ENCODE data around the gene RPS6KC1.
"Not testable (repeated sequence)": the region's sequence is repeated elsewhere in the genome, so short reads cannot be mapped to it uniquely, and the experiment has no call there.

RPS6KC1 gene

DNA sequence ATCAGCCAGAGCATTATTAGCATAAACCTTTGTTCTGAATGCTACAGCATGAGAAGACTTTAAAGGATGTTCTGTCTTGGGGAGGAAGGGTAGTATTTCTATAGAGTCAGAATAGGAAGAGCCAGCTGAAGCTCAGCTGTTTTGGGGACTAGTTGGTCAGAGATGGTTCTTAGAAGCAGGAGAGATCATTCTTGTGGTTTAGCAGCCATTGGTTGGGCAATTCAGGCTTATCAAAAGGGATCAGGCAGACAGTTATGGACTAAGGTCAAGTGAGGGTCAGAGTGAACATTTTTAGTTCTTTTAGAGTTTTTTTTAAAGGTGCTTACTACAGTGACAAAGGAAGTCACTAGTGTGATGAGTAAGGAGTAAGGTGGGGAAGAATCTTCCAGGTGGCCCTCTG, 245.5 kb downstream of the RPS6KC1 start:
- no peak overlapping the region for H3K4me3 ChIP-seq (ENCODE audit: low read length)
- H3K36me3 ChIP-seq (ENCODE audit: control insufficient read depth, low read length) = no peaks in the 10 kb centered on the region
- H4K20me1 ChIP-seq (ENCODE audit: control insufficient read depth, insufficient read depth, low read depth, low read length) = no peaks in the 10 kb centered on the region
- no peaks in the 10 kb centered on the region; the same call in 1 of the 2 replicates for H3K27me3 ChIP-seq (ENCODE audit: control insufficient read depth, low read length)
- H3K27ac ChIP-seq (ENCODE audit: low read depth, low read length) = no peak overlapping the region
- no peaks in the 10 kb centered on the region for H3K79me2 ChIP-seq (ENCODE audit: control insufficient read depth, low read length)
- TF ChIP-seq EZH2phosphoT487 (IDR thresholded peaks at IDR 0.05; ENCODE audit: borderline replicate concordance, low read length) = no peak
- TF ChIP-seq, protein P1, sequence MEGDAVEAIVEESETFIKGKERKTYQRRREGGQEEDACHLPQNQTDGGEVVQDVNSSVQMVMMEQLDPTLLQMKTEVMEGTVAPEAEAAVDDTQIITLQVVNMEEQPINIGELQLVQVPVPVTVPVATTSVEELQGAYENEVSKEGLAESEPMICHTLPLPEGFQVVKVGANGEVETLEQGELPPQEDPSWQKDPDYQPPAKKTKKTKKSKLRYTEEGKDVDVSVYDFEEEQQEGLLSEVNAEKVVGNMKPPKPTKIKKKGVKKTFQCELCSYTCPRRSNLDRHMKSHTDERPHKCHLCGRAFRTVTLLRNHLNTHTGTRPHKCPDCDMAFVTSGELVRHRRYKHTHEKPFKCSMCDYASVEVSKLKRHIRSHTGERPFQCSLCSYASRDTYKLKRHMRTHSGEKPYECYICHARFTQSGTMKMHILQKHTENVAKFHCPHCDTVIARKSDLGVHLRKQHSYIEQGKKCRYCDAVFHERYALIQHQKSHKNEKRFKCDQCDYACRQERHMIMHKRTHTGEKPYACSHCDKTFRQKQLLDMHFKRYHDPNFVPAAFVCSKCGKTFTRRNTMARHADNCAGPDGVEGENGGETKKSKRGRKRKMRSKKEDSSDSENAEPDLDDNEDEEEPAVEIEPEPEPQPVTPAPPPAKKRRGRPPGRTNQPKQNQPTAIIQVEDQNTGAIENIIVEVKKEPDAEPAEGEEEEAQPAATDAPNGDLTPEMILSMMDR (IDR thresholded peaks at IDR 0.05; ENCODE audit: low read depth, low read length, poor library complexity, severe bottlenecking) = no peak
- no peaks in the 10 kb centered on the region for H3K9me2 ChIP-seq (replicated peaks; ENCODE audit: control insufficient read depth, low read length)
- H3F3A ChIP-seq (ENCODE audit: control insufficient read depth, insufficient read depth) = no peaks in the 10 kb centered on the region
- no peaks in the 10 kb centered on the region for H3K4me1 ChIP-seq (ENCODE audit: control insufficient read depth, low read length)
- no peak overlapping the region for H3K4me2 ChIP-seq (ENCODE audit: low read length)
- no peaks in the 10 kb centered on the region for H3K9me3 ChIP-seq (ENCODE audit: control insufficient read depth, insufficient read depth, low read length)

DNA sequence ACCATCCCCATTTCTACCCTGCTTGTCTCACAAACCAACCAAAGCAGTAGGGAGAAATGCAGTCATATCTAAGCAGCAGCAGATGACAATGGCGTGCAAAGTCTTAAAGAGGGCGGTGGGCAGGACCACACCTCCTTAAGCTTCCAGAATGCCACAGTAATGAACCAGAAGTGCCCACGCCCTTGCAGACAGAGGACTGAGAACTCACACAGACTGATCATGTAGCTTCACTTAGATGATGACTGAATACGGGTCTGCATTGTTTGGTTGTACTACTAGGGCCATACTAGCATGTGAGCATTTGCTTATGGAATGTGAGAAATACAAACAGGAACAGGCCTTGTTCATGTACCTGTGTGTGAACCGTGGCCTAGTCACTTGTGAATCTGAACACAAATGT, 246.0 kb downstream of the RPS6KC1 start:
- Histone ChIP-seq H3K4me3 (ENCODE audit: low read length) (no peak overlapping the region), H3K4me2 (ENCODE audit: low read length) (no peak overlapping the region), H3K36me3 (ENCODE audit: control insufficient read depth, low read length) (no peaks in the 10 kb centered on the region), H4K20me1 (ENCODE audit: control insufficient read depth, insufficient read depth, low read depth, low read length) (no peaks in the 10 kb centered on the region), H3K9me3 (ENCODE audit: control insufficient read depth, insufficient read depth, low read length) (no peaks in the 10 kb centered on the region), H3K27me3 (ENCODE audit: control insufficient read depth, low read length) (no peaks in the 10 kb centered on the region; the same call in 1 of the 2 replicates), H3K4me1 (ENCODE audit: control insufficient read depth, low read length) (no peaks in the 10 kb centered on the region), H3K79me2 (ENCODE audit: control insufficient read depth, low read length) (no peaks in the 10 kb centered on the region), H3F3A (ENCODE audit: control insufficient read depth, insufficient read depth) (no peaks in the 10 kb centered on the region), H3K27ac (ENCODE audit: low read depth, low read length) (no peak overlapping the region), H3K9me2 (replicated peaks; ENCODE audit: control insufficient read depth, low read length) (no peaks in the 10 kb centered on the region)
- TF ChIP-seq EZH2phosphoT487 (IDR thresholded peaks at IDR 0.05; ENCODE audit: borderline replicate concordance, low read length) = no peak
- TF ChIP-seq, protein P1 (IDR thresholded peaks at IDR 0.05; ENCODE audit: low read depth, low read length, poor library complexity, severe bottlenecking) = no peak

DNA sequence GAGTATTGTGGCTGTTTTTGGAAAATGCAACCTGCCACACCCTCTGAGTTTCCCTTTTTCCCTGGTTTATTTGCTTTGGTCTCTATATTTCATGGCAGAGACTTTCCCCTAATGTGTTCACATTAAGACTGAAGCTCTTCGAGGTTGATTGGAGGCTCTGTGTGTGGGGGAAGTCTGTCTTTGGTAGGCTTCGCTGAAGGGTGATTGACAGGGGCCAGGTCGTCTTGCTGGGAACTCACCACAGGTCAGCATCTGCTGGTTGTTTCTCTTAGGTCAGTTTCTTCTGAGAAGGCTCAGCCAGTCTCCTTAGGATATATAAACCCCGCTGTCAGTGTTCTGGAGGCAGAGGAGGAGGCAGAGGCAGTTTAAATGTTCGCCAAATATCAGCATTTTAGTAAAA, 249.4 kb downstream of the RPS6KC1 start:
- H3K9me2 ChIP-seq (replicated peaks; ENCODE audit: control insufficient read depth, low read length) = no peaks in the 10 kb centered on the region
- H4K20me1 ChIP-seq (ENCODE audit: control insufficient read depth, insufficient read depth, low read depth, low read length) = no peaks in the 10 kb centered on the region
- TF ChIP-seq, protein P1 (IDR thresholded peaks at IDR 0.05; ENCODE audit: low read depth, low read length, poor library complexity, severe bottlenecking) = no peak
- no peak for TF ChIP-seq EZH2phosphoT487 (IDR thresholded peaks at IDR 0.05; ENCODE audit: borderline replicate concordance, low read length)
- no peak overlapping the region for H3K4me3 ChIP-seq (ENCODE audit: low read length)
- H3K4me2 ChIP-seq (ENCODE audit: low read length) = no peak overlapping the region
- H3K79me2 ChIP-seq (ENCODE audit: control insufficient read depth, low read length) = no peaks in the 10 kb centered on the region
- H3K27me3 ChIP-seq (ENCODE audit: control insufficient read depth, low read length) = no peaks in the 10 kb centered on the region; the same call in 1 of the 2 replicates
- no peaks in the 10 kb centered on the region for H3K4me1 ChIP-seq (ENCODE audit: control insufficient read depth, low read length)
- no peaks in the 10 kb centered on the region for H3F3A ChIP-seq (ENCODE audit: control insufficient read depth, insufficient read depth)
- H3K36me3 ChIP-seq (ENCODE audit: control insufficient read depth, low read length) = no peaks in the 10 kb centered on the region
- no peaks in the 10 kb centered on the region for H3K9me3 ChIP-seq (ENCODE audit: control insufficient read depth, insufficient read depth, low read length)
- H3K27ac ChIP-seq (ENCODE audit: low read depth, low read length) = no peak overlapping the region

DNA sequence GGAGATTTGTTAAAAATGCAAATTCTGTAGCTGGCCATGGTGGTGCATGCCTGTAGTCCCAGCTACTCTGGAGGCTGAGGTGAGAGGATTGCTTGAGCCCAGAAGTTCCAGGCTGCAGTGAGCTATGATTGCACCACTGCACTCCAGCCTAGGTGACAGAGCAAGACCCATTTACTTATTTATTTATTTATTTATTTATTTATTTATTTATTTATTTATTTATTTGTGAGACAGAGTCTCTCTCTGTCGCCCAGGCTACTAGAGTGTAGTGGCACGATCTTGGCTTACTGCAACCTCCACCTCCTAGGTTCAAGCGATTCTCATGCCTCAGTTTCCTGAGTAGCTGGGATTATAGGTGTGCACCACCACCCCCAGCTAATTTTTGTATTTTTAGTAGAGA, 250.5 kb downstream of the RPS6KC1 start:
- not testable (repeated sequence) for H3K27ac ChIP-seq (ENCODE audit: low read depth, low read length); H3K9me3 ChIP-seq (ENCODE audit: control insufficient read depth, insufficient read depth, low read length); H3K4me1 ChIP-seq (ENCODE audit: control insufficient read depth, low read length); H3K9me2 ChIP-seq (replicated peaks; ENCODE audit: control insufficient read depth, low read length); H3K4me2 ChIP-seq (ENCODE audit: low read length); H4K20me1 ChIP-seq (ENCODE audit: control insufficient read depth, insufficient read depth, low read depth, low read length); H3K27me3 ChIP-seq (ENCODE audit: control insufficient read depth, low read length); H3K4me3 ChIP-seq (ENCODE audit: low read length); H3K36me3 ChIP-seq (ENCODE audit: control insufficient read depth, low read length); H3F3A ChIP-seq (ENCODE audit: control insufficient read depth, insufficient read depth); H3K79me2 ChIP-seq (ENCODE audit: control insufficient read depth, low read length)

Data from DOHH2 (cell line).